Measurements from ENCODE around the gene ACTRT2.

GRCh38 chr1:2980073-2980791 is 41.0 kb upstream of the ACTRT2 start:
- TF ChIP-seq CTCF (optimal IDR thresholded peaks at IDR 0.05 in 1 of 3, IDR thresholded peaks at IDR 0.05 in 1 of 3, conservative IDR thresholded peaks at IDR 0.05 in 1 of 3; ENCODE audit: extremely low read depth in 1 of 3, insufficient read depth in 2 of 3, low read length in 3 of 3) (no peak), EZH2 (IDR thresholded peaks at IDR 0.05; ENCODE audit: low read length) (no peak)
